ENCODE results near the gene MSI2. TPM values are rescaled to one million over a fixed set of nuclear protein-coding genes. Genes with fewer than 3 reads are reported as not detected.

The MSI2 gene
- total and polyA plus RNA-seq, 9 of the 15 experiments (the other 6 are each of a cell fraction or from before 2014, with no cell fraction given) = 4.6 to 61.8 (median 42.4) TPM

DNA sequence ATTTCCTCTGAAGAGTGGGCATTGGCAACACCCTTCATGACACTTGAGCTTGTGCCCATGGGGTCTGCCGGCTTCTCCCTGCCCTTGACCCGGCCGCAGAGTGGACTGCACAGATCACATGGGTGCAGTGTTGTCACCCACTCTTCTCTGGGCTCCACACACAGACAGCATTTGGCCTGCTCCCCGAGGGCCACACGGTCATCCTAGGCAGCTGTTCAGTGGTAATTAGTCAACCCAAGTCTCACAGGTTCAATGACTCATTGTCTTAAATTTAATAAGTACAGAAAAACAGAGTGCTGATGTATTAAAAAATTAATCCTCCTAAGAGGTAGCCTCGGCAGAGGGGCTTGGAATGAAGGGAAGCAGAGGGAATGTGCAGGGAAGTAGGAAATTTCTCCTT lies 204.8 kb downstream of the MSI2 start (continued):
- no peak for TF ChIP-seq ZNF3 (CRISPR knock-in tag; IDR thresholded peaks at IDR 0.05)
- no peak for TF ChIP-seq ILF3 (IDR thresholded peaks at IDR 0.05; ENCODE audit: borderline replicate concordance)
- no peak for TF ChIP-seq MAFG (tag; conservative IDR thresholded peaks at IDR 0.05)
- TF ChIP-seq NR2C1 (IDR thresholded peaks at IDR 0.05) = no peak
- TF ChIP-seq NR2C1 (tag; IDR thresholded peaks at IDR 0.05) = no peak
- TF ChIP-seq ZNF445 (CRISPR knock-in tag; IDR thresholded peaks at IDR 0.05; ENCODE audit: low read depth) = no peak
- TF ChIP-seq, protein P1, sequence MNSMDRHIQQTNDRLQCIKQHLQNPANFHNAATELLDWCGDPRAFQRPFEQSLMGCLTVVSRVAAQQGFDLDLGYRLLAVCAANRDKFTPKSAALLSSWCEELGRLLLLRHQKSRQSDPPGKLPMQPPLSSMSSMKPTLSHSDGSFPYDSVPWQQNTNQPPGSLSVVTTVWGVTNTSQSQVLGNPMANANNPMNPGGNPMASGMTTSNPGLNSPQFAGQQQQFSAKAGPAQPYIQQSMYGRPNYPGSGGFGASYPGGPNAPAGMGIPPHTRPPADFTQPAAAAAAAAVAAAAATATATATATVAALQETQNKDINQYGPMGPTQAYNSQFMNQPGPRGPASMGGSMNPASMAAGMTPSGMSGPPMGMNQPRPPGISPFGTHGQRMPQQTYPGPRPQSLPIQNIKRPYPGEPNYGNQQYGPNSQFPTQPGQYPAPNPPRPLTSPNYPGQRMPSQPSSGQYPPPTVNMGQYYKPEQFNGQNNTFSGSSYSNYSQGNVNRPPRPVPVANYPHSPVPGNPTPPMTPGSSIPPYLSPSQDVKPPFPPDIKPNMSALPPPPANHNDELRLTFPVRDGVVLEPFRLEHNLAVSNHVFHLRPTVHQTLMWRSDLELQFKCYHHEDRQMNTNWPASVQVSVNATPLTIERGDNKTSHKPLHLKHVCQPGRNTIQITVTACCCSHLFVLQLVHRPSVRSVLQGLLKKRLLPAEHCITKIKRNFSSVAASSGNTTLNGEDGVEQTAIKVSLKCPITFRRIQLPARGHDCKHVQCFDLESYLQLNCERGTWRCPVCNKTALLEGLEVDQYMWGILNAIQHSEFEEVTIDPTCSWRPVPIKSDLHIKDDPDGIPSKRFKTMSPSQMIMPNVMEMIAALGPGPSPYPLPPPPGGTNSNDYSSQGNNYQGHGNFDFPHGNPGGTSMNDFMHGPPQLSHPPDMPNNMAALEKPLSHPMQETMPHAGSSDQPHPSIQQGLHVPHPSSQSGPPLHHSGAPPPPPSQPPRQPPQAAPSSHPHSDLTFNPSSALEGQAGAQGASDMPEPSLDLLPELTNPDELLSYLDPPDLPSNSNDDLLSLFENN (IDR thresholded peaks at IDR 0.05; ENCODE audit: low read depth in 2 of 2, low read length in 2 of 2) = no peak

DNA sequence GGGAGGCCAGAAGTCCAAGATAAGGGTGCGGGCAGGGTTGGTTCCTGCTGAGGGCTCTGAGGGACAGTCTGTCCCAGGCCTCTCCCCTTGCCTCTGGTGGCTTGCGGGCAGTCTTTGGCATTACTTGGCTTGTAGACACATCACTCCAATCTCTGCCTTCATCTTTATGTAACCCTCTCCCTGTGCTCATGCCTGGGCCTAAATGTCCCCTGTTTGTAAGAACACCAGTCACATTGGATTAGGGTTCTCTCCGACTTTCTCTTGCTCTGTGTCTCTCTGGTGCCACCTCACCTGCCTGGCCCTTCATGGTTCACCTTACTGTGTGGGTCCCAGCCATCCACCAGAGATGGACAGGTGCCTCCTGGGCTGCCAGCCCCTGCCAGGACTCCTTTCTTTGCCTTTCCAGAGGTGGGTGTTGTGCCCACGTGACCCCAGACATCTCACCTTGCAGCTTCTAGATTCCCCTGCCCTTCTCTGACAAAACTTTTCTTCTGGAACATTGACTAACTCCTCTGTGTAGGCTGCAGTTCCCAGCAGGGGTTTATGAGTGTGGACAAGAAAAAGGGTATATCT lies 205.8 kb downstream of the MSI2 start:
- Histone ChIP-seq H3K27me3 (ENCODE audit: control insufficient read depth in 2 of 2, insufficient read depth in 2 of 2, low read length in 2 of 2) (no peaks in the 10 kb centered on the region), H3K36me3 (ENCODE audit: control insufficient read depth, insufficient read depth, low read length) (no peaks in the 10 kb centered on the region; the same call in 2 of the 3 replicates), H3K4me1 (replicated peaks in 1 of 2; ENCODE audit: control insufficient read depth in 2 of 2, insufficient read depth in 2 of 2, low read length in 2 of 2) (peaks cover 7 to 24% of the 10 kb centered on the region in 2 experiments; a peak in 4 of 5 replicates), H2AFZ (ENCODE audit: low read depth, low read length) (no peak overlapping the region), H3K79me2 (ENCODE audit: control insufficient read depth, insufficient read depth, low read length) (peaks cover 13% of the 10 kb centered on the region), H3K27ac (ENCODE audit: extremely low read depth, low read depth, low read length) (no peak overlapping the region), H3K4me3 (no peak overlapping the region), H3K4me2 (ENCODE audit: insufficient read depth, low read length) (no peak overlapping the region), H3K9me1 (ENCODE audit: control insufficient read depth, insufficient read depth, low read length) (peaks cover 7% of the 10 kb centered on the region), H3K9ac (ENCODE audit: insufficient read depth in 1 of 2, low read depth in 2 of 2, low read length in 2 of 2) (peak overlapping the region in 1 of 2 experiments; percentile 77; a peak in 1 of 4 replicates), H4K20me1 (replicated peaks; ENCODE audit: control insufficient read depth, insufficient read depth, low read length) (no peaks in the 10 kb centered on the region; the same call in 1 of the 2 replicates), H3K9me3 (replicated peaks; ENCODE audit: control insufficient read depth, insufficient read depth, low read depth, low read length) (no peaks in the 10 kb centered on the region)
- no peak for FAIRE-seq
- no peak for ATAC-seq
- in situ Hi-C loops (cut with MboI) (no loop called here), intact Hi-C loops (cut with micrococcal nuclease) (no loop called here)
- WGBS (ENCODE audit: insufficient coverage, low coverage, missing lambda C conversion rate) = 96% methylated on average over 4 of the region's 4 CpGs
- DNase-seq (ENCODE audit: extremely low read depth in 1 of 4, low spot score in 3 of 4) = no peak
- no TSS peak for BruUV-seq (replicated peaks)
- ChIA-PET POLR2A (interaction anchor here (1.2 kb wide), 1 partner anchor 10 kb away, joined by 3 read pairs; no protein-coding TSS in a partner anchor), CTCF (ENCODE audit: low intra/inter-chr PET ratio) (no interaction called here)
- TF ChIP-seq, protein P2, sequence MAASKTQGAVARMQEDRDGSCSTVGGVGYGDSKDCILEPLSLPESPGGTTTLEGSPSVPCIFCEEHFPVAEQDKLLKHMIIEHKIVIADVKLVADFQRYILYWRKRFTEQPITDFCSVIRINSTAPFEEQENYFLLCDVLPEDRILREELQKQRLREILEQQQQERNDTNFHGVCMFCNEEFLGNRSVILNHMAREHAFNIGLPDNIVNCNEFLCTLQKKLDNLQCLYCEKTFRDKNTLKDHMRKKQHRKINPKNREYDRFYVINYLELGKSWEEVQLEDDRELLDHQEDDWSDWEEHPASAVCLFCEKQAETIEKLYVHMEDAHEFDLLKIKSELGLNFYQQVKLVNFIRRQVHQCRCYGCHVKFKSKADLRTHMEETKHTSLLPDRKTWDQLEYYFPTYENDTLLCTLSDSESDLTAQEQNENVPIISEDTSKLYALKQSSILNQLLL (CRISPR knock-in tag; IDR thresholded peaks at IDR 0.05; ENCODE audit: borderline replicate concordance) = no peak
- TF ChIP-seq HDAC6 (IDR thresholded peaks at IDR 0.05; ENCODE audit: low read depth, low read length) (no peak), TGIF2 (CRISPR knock-in tag; IDR thresholded peaks at IDR 0.05) (no peak), FOXA1 (IDR thresholded peaks at IDR 0.05; ENCODE audit: borderline replicate concordance) (no peak), POU5F1 (IDR thresholded peaks at IDR 0.05; ENCODE audit: borderline replicate concordance, low read depth, low read length, partially characterized antibody) (no peak), ZNF253 (CRISPR knock-in tag; conservative IDR thresholded peaks at IDR 0.05) (no peak), SMARCA5 (IDR thresholded peaks at IDR 0.05) (no peak), ZNF785 (CRISPR knock-in tag; IDR thresholded peaks at IDR 0.05) (no peak), ZNF3 (CRISPR knock-in tag; IDR thresholded peaks at IDR 0.05) (no peak), RUNX1 (IDR thresholded peaks at IDR 0.05; ENCODE audit: low read depth) (no peak), ZNF668 (CRISPR knock-in tag; IDR thresholded peaks at IDR 0.05) (no peak), SAFB (IDR thresholded peaks at IDR 0.05; ENCODE audit: borderline replicate concordance, low read depth, low read length) (no peak), CREBBP (IDR thresholded peaks at IDR 0.05; ENCODE audit: low read depth, low read length) (no peak)

All from K562 (cell line).